GM23338 (cell line): ENCODE data around the gene KCTD21.

Experiments
- CREB1 ChIP-seq: fragments of 250-450 bp; sonication (Bioruptor Pico); IDR thresholded peaks from 2 replicates; pipeline ENCODE4 v1.5.0; 2020; ENCODE audit warnings: low read depth, mild to moderate bottlenecking, moderate library complexity
- CTCF ChIP-seq, 2 experiments: fragments of 200-600 bp in 1 of 2; sonication (generic) in 1 of 2; conservative IDR thresholded peaks; 2 replicates each; pipeline versions ENCODE4 v1.5.1 to v1.6.1; 2016 to 2017; ENCODE audit warnings: antibody characterized with exemption in 2 of 2, low read depth in 2 of 2, mild to moderate bottlenecking in 2 of 2, moderate library complexity in 1 of 2
- ETS1 ChIP-seq: IDR thresholded peaks from 2 replicates; pipeline ENCODE4 v1.6.1; 2016; ENCODE audit warnings: antibody characterized with exemption
- EZH2 ChIP-seq: fragments of 200-600 bp; sonication (generic); IDR thresholded peaks from one replicate; pipeline ENCODE4 v1.8.0; 2017; ENCODE audit warnings: antibody characterized with exemption, mild to moderate bottlenecking, low read depth; ENCODE audit not compliant: unreplicated experiment
- EZH2phosphoT487 ChIP-seq: fragments of 200-600 bp; sonication (generic); IDR thresholded peaks from one replicate; pipeline ENCODE4 v1.8.1; 2018; ENCODE audit warnings: antibody characterized with exemption; ENCODE audit not compliant: unreplicated experiment
- JUNB ChIP-seq: IDR thresholded peaks from one replicate; pipeline ENCODE4 v1.6.1; 2016; ENCODE audit warnings: antibody characterized with exemption; ENCODE audit not compliant: unreplicated experiment
- NANOG ChIP-seq: IDR thresholded peaks from 2 replicates; pipeline ENCODE4 v1.6.1; 2016; ENCODE audit warnings: antibody characterized with exemption, borderline replicate concordance
- POLR2AphosphoS5 ChIP-seq: IDR thresholded peaks from 2 replicates; pipeline ENCODE4 v1.6.1; 2016; ENCODE audit warnings: antibody characterized with exemption, low read depth
- STAT1 ChIP-seq: IDR thresholded peaks from one replicate; pipeline ENCODE4 v1.6.1; 2016; ENCODE audit warnings: antibody characterized with exemption; ENCODE audit not compliant: unreplicated experiment
- ZNF114 ChIP-seq: fragments of 250-450 bp; sonication (Bioruptor Pico); IDR thresholded peaks from 2 replicates; pipeline ENCODE4 v1.5.0; 2020; ENCODE audit warnings: mild to moderate bottlenecking, moderate library complexity
- ZNF331 ChIP-seq: fragments of 250-450 bp; sonication (Bioruptor Pico); IDR thresholded peaks from 2 replicates; pipeline ENCODE4 v1.5.0; 2020; ENCODE audit warnings: low read depth, mild to moderate bottlenecking, moderate library complexity
- ZNF462 ChIP-seq: fragments of 250-450 bp; sonication (Bioruptor Pico); IDR thresholded peaks from 2 replicates; pipeline ENCODE4 v1.5.0; 2020; ENCODE audit warnings: mild to moderate bottlenecking, moderate library complexity
- TF ChIP-seq, protein P1 (sequence below): IDR thresholded peaks from one replicate; pipeline ENCODE4 v1.6.1; 2018; ENCODE audit warnings: antibody characterized with exemption; ENCODE audit not compliant: unreplicated experiment

- TF ChIP-seq, protein P1, sequence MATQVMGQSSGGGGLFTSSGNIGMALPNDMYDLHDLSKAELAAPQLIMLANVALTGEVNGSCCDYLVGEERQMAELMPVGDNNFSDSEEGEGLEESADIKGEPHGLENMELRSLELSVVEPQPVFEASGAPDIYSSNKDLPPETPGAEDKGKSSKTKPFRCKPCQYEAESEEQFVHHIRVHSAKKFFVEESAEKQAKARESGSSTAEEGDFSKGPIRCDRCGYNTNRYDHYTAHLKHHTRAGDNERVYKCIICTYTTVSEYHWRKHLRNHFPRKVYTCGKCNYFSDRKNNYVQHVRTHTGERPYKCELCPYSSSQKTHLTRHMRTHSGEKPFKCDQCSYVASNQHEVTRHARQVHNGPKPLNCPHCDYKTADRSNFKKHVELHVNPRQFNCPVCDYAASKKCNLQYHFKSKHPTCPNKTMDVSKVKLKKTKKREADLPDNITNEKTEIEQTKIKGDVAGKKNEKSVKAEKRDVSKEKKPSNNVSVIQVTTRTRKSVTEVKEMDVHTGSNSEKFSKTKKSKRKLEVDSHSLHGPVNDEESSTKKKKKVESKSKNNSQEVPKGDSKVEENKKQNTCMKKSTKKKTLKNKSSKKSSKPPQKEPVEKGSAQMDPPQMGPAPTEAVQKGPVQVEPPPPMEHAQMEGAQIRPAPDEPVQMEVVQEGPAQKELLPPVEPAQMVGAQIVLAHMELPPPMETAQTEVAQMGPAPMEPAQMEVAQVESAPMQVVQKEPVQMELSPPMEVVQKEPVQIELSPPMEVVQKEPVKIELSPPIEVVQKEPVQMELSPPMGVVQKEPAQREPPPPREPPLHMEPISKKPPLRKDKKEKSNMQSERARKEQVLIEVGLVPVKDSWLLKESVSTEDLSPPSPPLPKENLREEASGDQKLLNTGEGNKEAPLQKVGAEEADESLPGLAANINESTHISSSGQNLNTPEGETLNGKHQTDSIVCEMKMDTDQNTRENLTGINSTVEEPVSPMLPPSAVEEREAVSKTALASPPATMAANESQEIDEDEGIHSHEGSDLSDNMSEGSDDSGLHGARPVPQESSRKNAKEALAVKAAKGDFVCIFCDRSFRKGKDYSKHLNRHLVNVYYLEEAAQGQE = no peak
- TF ChIP-seq EZH2phosphoT487 (no peak), CTCF (conservative IDR thresholded peaks at IDR 0.05; ENCODE audit: low read depth in 2 of 2) (no peak), ZNF462 (CRISPR knock-in tag) (no peak), NANOG (no peak), POLR2AphosphoS5 (no peak), JUNB (no peak), EZH2 (no peak), CREB1 (CRISPR knock-in tag) (no peak), ZNF331 (CRISPR knock-in tag) (no peak), ETS1 (no peak), STAT1 (no peak), ZNF114 (CRISPR knock-in tag) (no peak)
Measured at GRCh38 chr11:78180751-78181150, 7.7 kb downstream of the KCTD21 start.
